Measurements from ENCODE around the gene ASXL2. TPM values are rescaled to one million over a fixed set of nuclear protein-coding genes. Genes with fewer than 3 reads are reported as not detected.

Gene ASXL2
- total and polyA plus RNA-seq, 2 of the 13 experiments (the other 11 are each of a cell fraction or from before 2014, with no cell fraction given): 12.1 to 19.2 TPM

DNA sequence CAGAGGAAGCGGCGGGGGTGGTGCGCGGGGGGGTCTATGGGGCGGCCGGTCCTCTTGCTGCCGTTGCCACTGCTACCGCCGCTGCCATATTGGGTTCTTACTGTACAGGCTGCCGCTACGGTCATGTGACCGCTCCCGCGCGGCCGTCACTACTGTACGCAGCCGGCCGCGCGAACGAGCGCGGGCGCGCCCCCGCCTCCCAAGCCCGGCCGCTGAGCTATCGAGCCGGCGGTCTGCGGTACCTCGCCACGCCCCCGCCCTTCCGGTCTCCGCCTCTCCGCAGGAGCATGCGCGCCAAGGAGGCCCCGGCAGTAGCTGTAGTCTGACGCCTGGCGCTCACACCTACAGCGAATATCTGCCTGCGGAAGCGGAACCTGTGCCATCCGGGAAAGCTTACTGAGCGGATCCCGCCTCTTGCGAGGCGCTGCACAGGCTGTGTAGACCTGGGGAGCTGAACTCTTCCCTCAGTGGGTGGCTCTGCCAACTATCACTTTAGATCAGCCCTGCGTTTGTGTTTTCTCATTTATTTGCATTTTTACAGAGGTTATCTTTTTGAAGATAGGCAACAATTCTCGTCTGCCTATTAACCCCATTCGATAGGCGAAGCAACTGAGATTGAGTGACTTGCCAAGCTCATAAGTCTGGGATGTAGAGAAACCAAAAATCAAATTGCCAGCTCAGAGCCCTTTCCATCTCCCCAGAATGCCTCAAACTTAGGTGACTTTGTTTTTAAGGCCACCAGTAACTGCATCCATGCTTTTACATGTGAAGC, at the start of gene ASXL2 (continued):
- TF ChIP-seq, protein P1, sequence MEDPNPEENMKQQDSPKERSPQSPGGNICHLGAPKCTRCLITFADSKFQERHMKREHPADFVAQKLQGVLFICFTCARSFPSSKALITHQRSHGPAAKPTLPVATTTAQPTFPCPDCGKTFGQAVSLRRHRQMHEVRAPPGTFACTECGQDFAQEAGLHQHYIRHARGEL (CRISPR knock-in tag; IDR thresholded peaks at IDR 0.05): no peak

DNA sequence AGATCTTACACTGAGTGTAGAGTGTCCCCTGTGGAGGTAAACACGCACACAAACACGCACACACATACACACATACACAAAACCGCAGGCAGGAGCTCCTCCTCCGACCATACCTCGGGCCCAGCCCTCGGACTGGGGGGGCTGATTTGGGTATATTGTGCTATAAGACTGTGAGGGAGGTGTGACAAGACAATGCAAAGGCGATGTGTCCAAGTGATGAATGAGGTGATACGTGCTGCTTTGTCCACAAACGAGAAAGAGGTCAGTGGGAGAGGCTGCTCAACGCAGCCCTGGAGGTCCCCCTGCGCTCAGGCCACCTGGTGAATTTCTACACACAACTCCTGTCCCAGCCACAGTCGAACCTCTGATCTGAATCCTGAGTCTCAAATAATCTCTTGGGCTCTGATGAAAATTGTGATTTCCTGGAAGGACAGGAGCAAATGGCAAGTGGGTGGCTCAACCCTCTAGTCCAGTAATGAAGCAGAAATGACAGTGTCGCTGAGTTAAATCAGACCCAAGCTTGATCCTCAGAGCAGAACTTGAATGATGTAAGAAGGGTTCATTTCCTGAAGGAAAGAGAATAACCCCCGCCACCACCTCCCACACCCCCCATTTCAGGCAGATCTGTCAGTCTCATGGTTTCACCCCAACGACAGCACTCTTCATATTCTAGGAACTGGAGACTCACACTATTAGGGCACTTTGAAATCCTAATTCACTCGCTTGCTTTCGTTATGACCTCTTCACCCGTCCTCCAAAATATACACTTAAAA, 48.9 kb upstream of the ASXL2 start:
- TF ChIP-seq, protein P2, sequence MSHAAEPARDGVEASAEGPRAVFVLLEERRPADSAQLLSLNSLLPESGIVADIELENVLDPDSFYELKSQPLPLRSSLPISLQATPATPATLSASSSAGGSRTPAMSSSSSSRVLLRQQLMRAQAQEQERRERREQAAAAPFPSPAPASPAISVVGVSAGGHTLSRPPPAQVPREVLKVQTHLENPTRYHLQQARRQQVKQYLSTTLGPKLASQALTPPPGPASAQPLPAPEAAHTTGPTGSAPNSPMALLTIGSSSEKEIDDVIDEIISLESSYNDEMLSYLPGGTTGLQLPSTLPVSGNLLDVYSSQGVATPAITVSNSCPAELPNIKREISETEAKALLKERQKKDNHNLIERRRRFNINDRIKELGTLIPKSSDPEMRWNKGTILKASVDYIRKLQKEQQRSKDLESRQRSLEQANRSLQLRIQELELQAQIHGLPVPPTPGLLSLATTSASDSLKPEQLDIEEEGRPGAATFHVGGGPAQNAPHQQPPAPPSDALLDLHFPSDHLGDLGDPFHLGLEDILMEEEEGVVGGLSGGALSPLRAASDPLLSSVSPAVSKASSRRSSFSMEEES (CRISPR knock-in tag; IDR thresholded peaks at IDR 0.05): no peak
- TF ChIP-seq RBFOX2 (IDR thresholded peaks at IDR 0.05; ENCODE audit: low read depth, low read length): no peak
- TF ChIP-seq ZNF589 (CRISPR knock-in tag; conservative IDR thresholded peaks at IDR 0.05): no peak
- TF ChIP-seq ZNF10 (CRISPR knock-in tag; IDR thresholded peaks at IDR 0.05; ENCODE audit: borderline replicate concordance, low read depth): no peak
- no peak for TF ChIP-seq ZNF12 (CRISPR knock-in tag; IDR thresholded peaks at IDR 0.05)
- TF ChIP-seq, protein P3, sequence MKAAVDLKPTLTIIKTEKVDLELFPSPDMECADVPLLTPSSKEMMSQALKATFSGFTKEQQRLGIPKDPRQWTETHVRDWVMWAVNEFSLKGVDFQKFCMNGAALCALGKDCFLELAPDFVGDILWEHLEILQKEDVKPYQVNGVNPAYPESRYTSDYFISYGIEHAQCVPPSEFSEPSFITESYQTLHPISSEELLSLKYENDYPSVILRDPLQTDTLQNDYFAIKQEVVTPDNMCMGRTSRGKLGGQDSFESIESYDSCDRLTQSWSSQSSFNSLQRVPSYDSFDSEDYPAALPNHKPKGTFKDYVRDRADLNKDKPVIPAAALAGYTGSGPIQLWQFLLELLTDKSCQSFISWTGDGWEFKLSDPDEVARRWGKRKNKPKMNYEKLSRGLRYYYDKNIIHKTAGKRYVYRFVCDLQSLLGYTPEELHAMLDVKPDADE (CRISPR knock-in tag; IDR thresholded peaks at IDR 0.05): no peak
- TF ChIP-seq SIN3A (IDR thresholded peaks at IDR 0.05; ENCODE audit: borderline replicate concordance, low read depth, low read length): no peak
- TF ChIP-seq, protein P4, sequence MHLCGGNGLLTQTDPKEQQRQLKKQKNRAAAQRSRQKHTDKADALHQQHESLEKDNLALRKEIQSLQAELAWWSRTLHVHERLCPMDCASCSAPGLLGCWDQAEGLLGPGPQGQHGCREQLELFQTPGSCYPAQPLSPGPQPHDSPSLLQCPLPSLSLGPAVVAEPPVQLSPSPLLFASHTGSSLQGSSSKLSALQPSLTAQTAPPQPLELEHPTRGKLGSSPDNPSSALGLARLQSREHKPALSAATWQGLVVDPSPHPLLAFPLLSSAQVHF (CRISPR knock-in tag; IDR thresholded peaks at IDR 0.05): no peak
- TF ChIP-seq, protein P5, sequence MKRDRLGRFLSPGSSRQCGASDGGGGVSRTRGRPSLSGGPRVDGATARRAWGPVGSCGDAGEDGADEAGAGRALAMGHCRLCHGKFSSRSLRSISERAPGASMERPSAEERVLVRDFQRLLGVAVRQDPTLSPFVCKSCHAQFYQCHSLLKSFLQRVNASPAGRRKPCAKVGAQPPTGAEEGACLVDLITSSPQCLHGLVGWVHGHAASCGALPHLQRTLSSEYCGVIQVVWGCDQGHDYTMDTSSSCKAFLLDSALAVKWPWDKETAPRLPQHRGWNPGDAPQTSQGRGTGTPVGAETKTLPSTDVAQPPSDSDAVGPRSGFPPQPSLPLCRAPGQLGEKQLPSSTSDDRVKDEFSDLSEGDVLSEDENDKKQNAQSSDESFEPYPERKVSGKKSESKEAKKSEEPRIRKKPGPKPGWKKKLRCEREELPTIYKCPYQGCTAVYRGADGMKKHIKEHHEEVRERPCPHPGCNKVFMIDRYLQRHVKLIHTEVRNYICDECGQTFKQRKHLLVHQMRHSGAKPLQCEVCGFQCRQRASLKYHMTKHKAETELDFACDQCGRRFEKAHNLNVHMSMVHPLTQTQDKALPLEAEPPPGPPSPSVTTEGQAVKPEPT (CRISPR knock-in tag; IDR thresholded peaks at IDR 0.05; ENCODE audit: low read depth): no peak
- TF ChIP-seq ZZZ3 (CRISPR knock-in tag; IDR thresholded peaks at IDR 0.05; ENCODE audit: borderline replicate concordance): no peak
- TF ChIP-seq JUNB (CRISPR knock-in tag; IDR thresholded peaks at IDR 0.05; ENCODE audit: borderline replicate concordance): no peak
- TF ChIP-seq ZNF562 (CRISPR knock-in tag; IDR thresholded peaks at IDR 0.05; ENCODE audit: borderline replicate concordance): no peak
- H2AFZ ChIP-seq (ENCODE audit: low read length): no peak overlapping the region
- peaks cover 11% of the 10 kb centered on the region for H3K4me1 ChIP-seq (ENCODE audit: insufficient read depth, low read length)
- H3K79me2 ChIP-seq (ENCODE audit: insufficient read depth, low read length): no peaks in the 10 kb centered on the region
- ChIA-PET CTCF (ENCODE audit: low intra/inter-chr PET ratio, low total read pairs) (no interaction called here), POLR2A (no interaction called here)
- ATAC-seq: no peak
- no peaks in the 10 kb centered on the region for H3K9me3 ChIP-seq (ENCODE audit: low read length)
- no peak for DNase-seq (ENCODE audit: low spot score)
- H3K4me2 ChIP-seq (ENCODE audit: low read depth, low read length): no peak overlapping the region
- no peaks in the 10 kb centered on the region for H3K36me3 ChIP-seq (replicated peaks in 1 of 2; ENCODE audit: control insufficient read depth in 1 of 2, insufficient read depth in 2 of 2, low read length in 2 of 2)
- H3K27ac ChIP-seq (ENCODE audit: extremely low read length, insufficient read depth, low read length): no peak overlapping the region
- FAIRE-seq: no peak
- H4K20me1 ChIP-seq (ENCODE audit: insufficient read depth, low read length): no peaks in the 10 kb centered on the region
- WGBS (ENCODE audit: low lambda C conversion rate): 77% methylated on average over 18 of the region's 18 CpGs
- no TSS peak for BruUV-seq (replicated peaks)
- H3K9ac ChIP-seq (ENCODE audit: insufficient read depth, low read depth, low read length): no peak overlapping the region
- intact Hi-C loops (cut with micrococcal nuclease; ENCODE audit: unreplicated experiment) (no loop called here), in situ Hi-C loops (cut with HindIII; ENCODE audit: extremely low pct_ligation_motif_present, low pct_unique_long_range_greater_than_20kb) (no loop called here)
- H3K27me3 ChIP-seq (ENCODE audit: control insufficient read depth in 1 of 2, insufficient read depth in 2 of 2, low read length in 2 of 2): no peaks in the 10 kb centered on the region
- H3K4me3 ChIP-seq (replicated peaks in 1 of 3; ENCODE audit: insufficient read depth in 1 of 3, low read depth in 2 of 3, low read length in 3 of 3): no peak overlapping the region
